Epithelial cell of esophagus (primary cell): Measurements from ENCODE around the gene CADM1.

ENCODE experiments used
- DNase-seq: peaks from one replicate; pipeline ENCODE4 v3.0.0; 2010; ENCODE audit warnings: low read depth
- H3K4me3 ChIP-seq: 2 replicates; pipeline ENCODE4 v1.5.1; 2011; ENCODE audit warnings: mild to moderate bottlenecking, low read length, control low read depth
- CTCF ChIP-seq: IDR thresholded peaks from 2 replicates; pipeline ENCODE4 v1.5.1; 2011; ENCODE audit warnings: low read depth, mild to moderate bottlenecking, low read length, control low read depth, inconsistent platforms; ENCODE audit not compliant: insufficient read depth; ENCODE audit errors: missing control alignments

The CADM1 gene

GRCh38 chr11:115459563-115459962 lies 44.7 kb downstream of the CADM1 start:
- no peak overlapping the region for H3K4me3 ChIP-seq
- DNase-seq: no peak
- no peak for TF ChIP-seq CTCF

- DNase-seq: no peak
- H3K4me3 ChIP-seq: no peak overlapping the region
- TF ChIP-seq CTCF: no peak
Measured at GRCh38 chr11:115458877-115459276, 45.3 kb downstream of the CADM1 start.

GRCh38 chr11:115456019-115456418 lies 48.2 kb downstream of the CADM1 start:
- H3K4me3 ChIP-seq: no peak overlapping the region
- TF ChIP-seq CTCF: no peak
- DNase-seq: no peak

- H3K4me3 ChIP-seq: no peak overlapping the region
- no peak for DNase-seq
- TF ChIP-seq CTCF: no peak
Measured at GRCh38 chr11:115455613-115456012, 48.6 kb downstream of the CADM1 start.

GRCh38 chr11:115454525-115454924 lies 49.7 kb downstream of the CADM1 start:
- TF ChIP-seq CTCF: no peak
- no peak for DNase-seq
- H3K4me3 ChIP-seq: no peak overlapping the region

GRCh38 chr11:115453693-115454490 lies 50.3 kb downstream of the CADM1 start:
- no peak for DNase-seq
- H3K4me3 ChIP-seq: no peak overlapping the region
- TF ChIP-seq CTCF: no peak

- no peak for DNase-seq
- no peak for TF ChIP-seq CTCF
- no peak overlapping the region for H3K4me3 ChIP-seq
Measured at GRCh38 chr11:115452241-115452640, 52.0 kb downstream of the CADM1 start.
